HL-60 (cell line): ENCODE measurements around the gene MYOF.

Source experiments
- DNase-seq, 2 experiments: peaks; one replicate each; pipeline ENCODE4 v3.0.0-alpha.2; 2010 to 2020; ENCODE audit warnings: low read depth in 1 of 2, low spot score in 1 of 2
- H3K27ac ChIP-seq: fragments of 250-450 bp; sonication (Bioruptor Pico); replicated peaks from 2 replicates; pipeline ENCODE4 v1.5.1; 2020; ENCODE audit warnings: mild to moderate bottlenecking, moderate library complexity
- H3K27me3 ChIP-seq: fragments of 250-450 bp; sonication (Bioruptor Pico); 2 replicates; pipeline ENCODE4 v1.5.1; 2021; ENCODE audit warnings: mild to moderate bottlenecking, moderate library complexity; ENCODE audit not compliant: insufficient read depth, poor library complexity, severe bottlenecking
- H3K4me3 ChIP-seq: replicated peaks from 2 replicates; pipeline ENCODE4 v1.5.1; 2011; ENCODE audit warnings: mild to moderate bottlenecking, control low read depth, low read length; ENCODE audit not compliant: insufficient read depth
- GABPA ChIP-seq: IDR thresholded peaks from 2 replicates; pipeline ENCODE4 v1.6.1; 2012; ENCODE audit warnings: low read depth
- POLR2AphosphoS5 ChIP-seq: IDR thresholded peaks from 2 replicates; pipeline ENCODE4 v1.6.1; 2012; ENCODE audit warnings: low read depth
- SPI1 ChIP-seq: IDR thresholded peaks from 2 replicates; pipeline ENCODE4 v1.6.1; 2012; ENCODE audit warnings: low read depth, mild to moderate bottlenecking, borderline replicate concordance
- TF ChIP-seq, protein P1 (sequence below): IDR thresholded peaks from 2 replicates; pipeline ENCODE4 v1.6.1; 2012; ENCODE audit warnings: low read depth; ENCODE audit not compliant: insufficient replicate concordance
- TF ChIP-seq, protein P2 (sequence below): IDR thresholded peaks from one replicate; pipeline ENCODE4 v1.5.1; 2011; ENCODE audit warnings: low read length, control low read depth, inconsistent platforms; ENCODE audit not compliant: insufficient read depth

MYOF gene

DNA sequence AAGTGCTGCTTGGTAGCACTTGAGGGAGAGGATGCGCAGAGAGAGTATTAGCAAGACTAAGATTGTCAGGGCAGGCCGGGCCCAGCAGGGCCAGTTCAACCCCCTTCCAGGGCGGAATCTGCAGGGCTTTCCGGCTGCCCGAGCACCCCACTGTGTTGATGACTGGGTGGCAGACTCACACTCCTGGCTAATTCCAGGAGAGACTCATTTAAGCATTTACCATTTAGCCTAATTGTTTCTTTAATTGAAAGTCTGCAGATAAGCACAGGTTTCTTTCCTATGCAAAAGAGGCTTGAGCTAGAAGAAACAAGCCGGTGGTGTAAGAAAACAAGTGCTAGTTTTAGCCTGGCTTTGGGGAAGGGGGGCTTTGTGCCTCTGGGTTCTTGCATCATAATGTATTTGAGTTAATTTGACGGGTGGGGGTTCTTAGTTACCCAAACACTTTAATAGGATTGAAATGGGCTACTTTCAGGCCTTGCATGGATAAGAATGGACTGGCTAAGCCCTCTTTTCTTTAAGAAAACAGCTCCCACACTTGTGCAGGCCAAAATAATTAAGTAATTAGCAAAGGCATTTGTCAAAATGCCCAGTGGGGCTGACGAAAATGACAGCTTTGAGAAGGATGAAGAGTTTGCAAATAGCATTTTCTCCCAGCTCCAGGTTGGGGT lies 201.3 kb downstream of the MYOF start:
- DNase-seq = no peak
- TF ChIP-seq, protein P1, sequence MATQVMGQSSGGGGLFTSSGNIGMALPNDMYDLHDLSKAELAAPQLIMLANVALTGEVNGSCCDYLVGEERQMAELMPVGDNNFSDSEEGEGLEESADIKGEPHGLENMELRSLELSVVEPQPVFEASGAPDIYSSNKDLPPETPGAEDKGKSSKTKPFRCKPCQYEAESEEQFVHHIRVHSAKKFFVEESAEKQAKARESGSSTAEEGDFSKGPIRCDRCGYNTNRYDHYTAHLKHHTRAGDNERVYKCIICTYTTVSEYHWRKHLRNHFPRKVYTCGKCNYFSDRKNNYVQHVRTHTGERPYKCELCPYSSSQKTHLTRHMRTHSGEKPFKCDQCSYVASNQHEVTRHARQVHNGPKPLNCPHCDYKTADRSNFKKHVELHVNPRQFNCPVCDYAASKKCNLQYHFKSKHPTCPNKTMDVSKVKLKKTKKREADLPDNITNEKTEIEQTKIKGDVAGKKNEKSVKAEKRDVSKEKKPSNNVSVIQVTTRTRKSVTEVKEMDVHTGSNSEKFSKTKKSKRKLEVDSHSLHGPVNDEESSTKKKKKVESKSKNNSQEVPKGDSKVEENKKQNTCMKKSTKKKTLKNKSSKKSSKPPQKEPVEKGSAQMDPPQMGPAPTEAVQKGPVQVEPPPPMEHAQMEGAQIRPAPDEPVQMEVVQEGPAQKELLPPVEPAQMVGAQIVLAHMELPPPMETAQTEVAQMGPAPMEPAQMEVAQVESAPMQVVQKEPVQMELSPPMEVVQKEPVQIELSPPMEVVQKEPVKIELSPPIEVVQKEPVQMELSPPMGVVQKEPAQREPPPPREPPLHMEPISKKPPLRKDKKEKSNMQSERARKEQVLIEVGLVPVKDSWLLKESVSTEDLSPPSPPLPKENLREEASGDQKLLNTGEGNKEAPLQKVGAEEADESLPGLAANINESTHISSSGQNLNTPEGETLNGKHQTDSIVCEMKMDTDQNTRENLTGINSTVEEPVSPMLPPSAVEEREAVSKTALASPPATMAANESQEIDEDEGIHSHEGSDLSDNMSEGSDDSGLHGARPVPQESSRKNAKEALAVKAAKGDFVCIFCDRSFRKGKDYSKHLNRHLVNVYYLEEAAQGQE = no peak
- no peak overlapping the region for H3K27ac ChIP-seq
- no peak overlapping the region for H3K4me3 ChIP-seq
- H3K27me3 ChIP-seq = no peaks in the 10 kb centered on the region

DNA sequence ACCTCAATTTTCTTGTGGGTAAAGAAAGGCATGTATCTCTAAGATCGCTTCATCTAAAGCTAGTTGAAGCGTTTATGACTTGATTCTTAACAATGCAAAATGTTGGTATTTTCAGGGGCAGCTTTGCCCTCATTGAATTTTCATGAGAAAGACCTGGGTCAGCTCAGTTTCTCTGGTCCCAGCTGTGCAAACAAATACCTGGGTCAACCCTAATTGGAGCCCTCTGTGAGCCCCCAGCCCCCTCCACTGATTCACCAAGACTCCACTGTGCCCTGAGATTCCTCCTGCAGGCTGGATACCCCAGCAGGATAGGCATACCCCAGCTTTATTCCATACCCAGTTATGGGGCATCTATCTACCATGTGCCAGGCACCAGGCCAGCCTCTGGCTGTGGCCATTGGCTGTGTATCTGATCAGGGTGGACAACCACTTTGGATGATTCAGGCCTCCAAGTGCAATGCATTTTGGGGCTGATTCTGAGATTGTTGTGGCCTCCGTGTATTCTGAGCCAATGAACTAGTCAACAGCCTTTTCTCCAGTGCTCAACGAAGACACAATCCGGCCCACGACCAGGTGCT lies 201.9 kb downstream of the MYOF start:
- H3K27me3 ChIP-seq = no peaks in the 10 kb centered on the region
- DNase-seq = no peak
- H3K27ac ChIP-seq = no peak overlapping the region
- TF ChIP-seq, protein P1 = no peak
- TF ChIP-seq GABPA = no peak
- TF ChIP-seq, protein P2, sequence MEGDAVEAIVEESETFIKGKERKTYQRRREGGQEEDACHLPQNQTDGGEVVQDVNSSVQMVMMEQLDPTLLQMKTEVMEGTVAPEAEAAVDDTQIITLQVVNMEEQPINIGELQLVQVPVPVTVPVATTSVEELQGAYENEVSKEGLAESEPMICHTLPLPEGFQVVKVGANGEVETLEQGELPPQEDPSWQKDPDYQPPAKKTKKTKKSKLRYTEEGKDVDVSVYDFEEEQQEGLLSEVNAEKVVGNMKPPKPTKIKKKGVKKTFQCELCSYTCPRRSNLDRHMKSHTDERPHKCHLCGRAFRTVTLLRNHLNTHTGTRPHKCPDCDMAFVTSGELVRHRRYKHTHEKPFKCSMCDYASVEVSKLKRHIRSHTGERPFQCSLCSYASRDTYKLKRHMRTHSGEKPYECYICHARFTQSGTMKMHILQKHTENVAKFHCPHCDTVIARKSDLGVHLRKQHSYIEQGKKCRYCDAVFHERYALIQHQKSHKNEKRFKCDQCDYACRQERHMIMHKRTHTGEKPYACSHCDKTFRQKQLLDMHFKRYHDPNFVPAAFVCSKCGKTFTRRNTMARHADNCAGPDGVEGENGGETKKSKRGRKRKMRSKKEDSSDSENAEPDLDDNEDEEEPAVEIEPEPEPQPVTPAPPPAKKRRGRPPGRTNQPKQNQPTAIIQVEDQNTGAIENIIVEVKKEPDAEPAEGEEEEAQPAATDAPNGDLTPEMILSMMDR = no peak
- no peak for TF ChIP-seq SPI1
- TF ChIP-seq POLR2AphosphoS5 = no peak
- no peak overlapping the region for H3K4me3 ChIP-seq

DNA sequence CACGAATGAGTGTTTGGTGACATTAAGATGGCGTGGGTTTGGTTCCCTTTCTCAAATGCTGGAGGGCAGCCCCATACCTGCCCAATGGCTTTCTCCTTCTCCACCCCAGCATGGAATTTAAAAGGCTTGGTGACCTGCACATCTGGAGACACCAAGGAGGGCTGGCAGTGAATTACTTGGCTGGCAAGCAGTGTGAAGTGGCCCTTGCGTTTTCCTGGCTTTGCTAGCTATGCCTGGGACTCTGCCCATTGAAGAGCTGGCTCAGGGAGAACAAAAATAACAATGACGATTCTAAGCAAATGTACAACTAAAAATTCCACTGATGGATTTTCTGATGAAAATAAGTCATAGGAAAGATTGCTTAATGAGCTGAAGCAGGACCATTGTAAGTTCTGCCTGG lies 204.8 kb downstream of the MYOF start:
- no peak for DNase-seq
- no peaks in the 10 kb centered on the region for H3K27me3 ChIP-seq
- no peak overlapping the region for H3K4me3 ChIP-seq
- TF ChIP-seq, protein P1 = no peak
- TF ChIP-seq SPI1 (no peak), POLR2AphosphoS5 (no peak), GABPA (no peak)
- TF ChIP-seq, protein P2 = no peak
- H3K27ac ChIP-seq = no peak overlapping the region
